Measurements from ENCODE around the gene MOV10L1. TPM values are rescaled to one million over a fixed set of nuclear protein-coding genes. Genes with fewer than 3 reads are reported as not detected.
"Not testable (repeated sequence)": the region's sequence is repeated elsewhere in the genome, so short reads cannot be mapped to it uniquely, and the experiment has no call there.

The MOV10L1 gene
- total RNA-seq, 2 experiments from 2014 or later, result not detected

DNA sequence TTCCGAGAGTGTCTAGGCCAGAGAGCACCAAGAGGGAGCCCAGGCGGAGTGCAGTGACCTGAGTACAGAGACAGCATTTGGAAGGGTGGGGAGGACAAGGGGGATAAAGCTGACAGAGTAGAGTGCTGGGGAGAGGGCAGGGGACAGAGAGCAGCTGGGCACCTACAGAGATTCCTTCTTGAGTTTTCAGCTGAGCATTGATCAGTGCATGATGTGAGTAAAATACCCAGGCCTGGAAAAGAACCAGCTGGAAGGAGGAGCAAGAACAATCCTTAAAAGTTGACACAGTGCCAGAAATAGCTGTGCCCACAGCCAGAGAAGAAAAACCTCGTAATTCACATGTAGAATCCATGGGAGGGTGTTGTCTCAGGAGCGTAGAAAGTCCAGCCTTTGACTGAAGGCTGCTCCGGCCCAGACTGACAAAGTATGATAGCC lies 46.8 kb downstream of the MOV10L1 start:
- H3K27me3 Mint-ChIP-seq, result peaks cover 33% of the 10 kb centered on the region
- POLR2A ChIA-PET, result no interaction called here
- DNase-seq, result no peak
- intact Hi-C loops (cut with DNase I, micrococcal nuclease), result no loop called here
- H3K27ac ChIP-seq (ENCODE audit: low read depth in 1 of 2, low read length in 2 of 2), result no peak overlapping the region
- H3K4me3 ChIP-seq (ENCODE audit: low read length), result no peak overlapping the region
- H3K27ac Mint-ChIP-seq, result no peak overlapping the region
- TF ChIP-seq CTCF (IDR thresholded peaks at IDR 0.05), result no peak
- no peaks in the 10 kb centered on the region for H3K36me3 Mint-ChIP-seq (ENCODE audit: low read depth)
- H3K36me3 ChIP-seq (ENCODE audit: insufficient read depth, low read length), result no peaks in the 10 kb centered on the region
- H3K4me1 Mint-ChIP-seq (ENCODE audit: low read depth), result no peaks in the 10 kb centered on the region
- ATAC-seq (ENCODE audit: poor library complexity), result no peak
- no peaks in the 10 kb centered on the region for H3K9me3 ChIP-seq (ENCODE audit: control insufficient read depth in 1 of 2, insufficient read depth in 1 of 2, low read length in 2 of 2)
- no peaks in the 10 kb centered on the region for H3K4me1 ChIP-seq (ENCODE audit: insufficient read depth, low read length)
- no peaks in the 10 kb centered on the region for H3K9me3 Mint-ChIP-seq
- H3K4me3 Mint-ChIP-seq, result no peak overlapping the region
- peaks cover 4 to 12% of the 10 kb centered on the region in 2 experiments for H3K27me3 ChIP-seq (ENCODE audit: control insufficient read depth in 1 of 2, insufficient read depth in 2 of 2, low read length in 2 of 2)
- CTCF ChIA-PET, result no interaction called here

DNA sequence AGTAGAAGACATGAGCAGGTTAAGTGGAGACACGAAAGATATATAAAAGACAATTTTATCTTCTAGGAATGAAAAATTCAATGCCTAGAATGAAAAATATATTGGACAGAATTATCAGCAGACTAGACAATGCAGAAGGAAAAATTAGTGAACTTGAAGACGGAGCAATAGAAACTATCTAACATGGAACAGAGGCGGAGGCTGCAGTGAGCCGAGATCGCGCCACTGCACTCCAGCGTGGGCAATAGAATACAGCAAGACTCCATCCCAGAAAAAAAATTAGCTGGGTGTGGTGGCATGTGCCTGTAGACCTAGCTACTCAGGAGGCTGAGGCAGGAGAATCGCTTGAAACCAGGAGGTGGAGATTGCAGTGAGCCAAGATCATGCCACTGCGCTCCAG lies 47.5 kb downstream of the MOV10L1 start:
- intact Hi-C loops (cut with DNase I, micrococcal nuclease), result not testable (repeated sequence)
- H3K27me3 Mint-ChIP-seq, result peaks cover 29% of the 10 kb centered on the region

GRCh38 chr22:50138041-50138440 lies 48.2 kb downstream of the MOV10L1 start:
- no peaks in the 10 kb centered on the region for H3K9me3 ChIP-seq (ENCODE audit: control insufficient read depth in 1 of 2, insufficient read depth in 1 of 2, low read length in 2 of 2)
- no peak for TF ChIP-seq CTCF (IDR thresholded peaks at IDR 0.05)
- Mint-ChIP-seq H3K27me3 (peaks cover 26% of the 10 kb centered on the region), H3K4me1 (ENCODE audit: low read depth) (no peaks in the 10 kb centered on the region), H3K27ac (no peak overlapping the region), H3K9me3 (no peaks in the 10 kb centered on the region), H3K36me3 (ENCODE audit: low read depth) (no peaks in the 10 kb centered on the region), H3K4me3 (no peak overlapping the region)
- ChIA-PET CTCF (no interaction called here), POLR2A (no interaction called here)
- DNase-seq (no peak), ATAC-seq (ENCODE audit: poor library complexity) (no peak)
- no peaks in the 10 kb centered on the region for H3K36me3 ChIP-seq (ENCODE audit: insufficient read depth, low read length)
- H3K4me3 ChIP-seq (ENCODE audit: low read length), result no peak overlapping the region
- no peaks in the 10 kb centered on the region for H3K4me1 ChIP-seq (ENCODE audit: insufficient read depth, low read length)
- no peak overlapping the region for H3K27ac ChIP-seq (ENCODE audit: low read depth in 1 of 2, low read length in 2 of 2)
- H3K27me3 ChIP-seq (ENCODE audit: control insufficient read depth in 1 of 2, insufficient read depth in 2 of 2, low read length in 2 of 2), result peaks cover 1 to 3% of the 10 kb centered on the region in 2 experiments
- intact Hi-C loops (cut with DNase I, micrococcal nuclease), result no loop called here

More for the DNA sequence above, 47.5 kb downstream of the MOV10L1 start:
- CTCF ChIA-PET; H3K4me3 ChIP-seq (ENCODE audit: low read length); H3K4me1 Mint-ChIP-seq (ENCODE audit: low read depth); ATAC-seq (ENCODE audit: poor library complexity); H3K27ac Mint-ChIP-seq; H3K36me3 ChIP-seq (ENCODE audit: insufficient read depth, low read length); H3K4me3 Mint-ChIP-seq; DNase-seq; H3K27me3 ChIP-seq (ENCODE audit: control insufficient read depth in 1 of 2, insufficient read depth in 2 of 2, low read length in 2 of 2); H3K9me3 Mint-ChIP-seq; H3K27ac ChIP-seq (ENCODE audit: low read depth in 1 of 2, low read length in 2 of 2); H3K4me1 ChIP-seq (ENCODE audit: insufficient read depth, low read length); H3K36me3 Mint-ChIP-seq (ENCODE audit: low read depth); H3K9me3 ChIP-seq (ENCODE audit: control insufficient read depth in 1 of 2, insufficient read depth in 1 of 2, low read length in 2 of 2); POLR2A ChIA-PET: not testable (repeated sequence)

DNA sequence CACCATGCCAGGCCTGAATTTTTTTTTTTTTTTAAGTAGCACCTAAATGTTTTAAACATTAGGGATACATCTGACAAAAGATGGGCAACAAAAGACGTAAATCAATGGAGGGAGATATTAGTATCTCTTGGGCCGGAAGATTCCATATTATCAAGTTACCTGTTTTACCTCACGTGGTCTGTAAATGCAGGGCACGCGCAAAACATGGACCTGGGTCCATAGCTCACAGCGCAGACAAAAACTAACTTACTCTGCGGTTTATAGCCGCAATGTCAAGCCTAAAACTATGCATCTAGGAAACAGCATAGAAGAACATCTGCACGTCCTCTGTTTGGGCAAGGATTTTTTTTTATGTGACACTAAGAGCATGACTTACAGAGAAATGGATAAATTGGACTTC lies 49.2 kb downstream of the MOV10L1 start:
- Histone ChIP-seq H3K27ac (ENCODE audit: low read depth in 1 of 2, low read length in 2 of 2) (no peak overlapping the region), H3K27me3 (ENCODE audit: control insufficient read depth in 1 of 2, insufficient read depth in 2 of 2, low read length in 2 of 2) (no peaks in the 10 kb centered on the region), H3K4me1 (ENCODE audit: insufficient read depth, low read length) (no peaks in the 10 kb centered on the region), H3K36me3 (ENCODE audit: insufficient read depth, low read length) (no peaks in the 10 kb centered on the region), H3K4me3 (ENCODE audit: low read length) (no peak overlapping the region), H3K9me3 (ENCODE audit: control insufficient read depth in 1 of 2, insufficient read depth in 1 of 2, low read length in 2 of 2) (peaks cover 0 to 2% of the 10 kb centered on the region in 2 experiments)
- DNase-seq, result no peak
- CTCF ChIA-PET, result no interaction called here
- Mint-ChIP-seq H3K4me1 (ENCODE audit: low read depth) (no peaks in the 10 kb centered on the region), H3K9me3 (no peaks in the 10 kb centered on the region), H3K36me3 (ENCODE audit: low read depth) (no peaks in the 10 kb centered on the region), H3K4me3 (no peak overlapping the region), H3K27me3 (peaks cover 23% of the 10 kb centered on the region), H3K27ac (no peak overlapping the region)
- TF ChIP-seq CTCF (IDR thresholded peaks at IDR 0.05), result no peak
- intact Hi-C loops (cut with DNase I, micrococcal nuclease), result no loop called here
- no peak for ATAC-seq (ENCODE audit: poor library complexity)
- POLR2A ChIA-PET, result no interaction called here
